ENCODE measurements around the gene SLC8A1.

GRCh38 chr2:40487602-40488001 is 35.7 kb upstream of the SLC8A1 start:
- TF ChIP-seq CTCF (IDR thresholded peaks at IDR 0.05; ENCODE audit: insufficient read depth, low read depth, low read length) (no peak), EZH2 (IDR thresholded peaks at IDR 0.05; ENCODE audit: insufficient read depth, low read length) (no peak)

All from astrocyte (in vitro differentiated cells and primary cell).